ENCODE data around the gene B9D2.

DNA sequence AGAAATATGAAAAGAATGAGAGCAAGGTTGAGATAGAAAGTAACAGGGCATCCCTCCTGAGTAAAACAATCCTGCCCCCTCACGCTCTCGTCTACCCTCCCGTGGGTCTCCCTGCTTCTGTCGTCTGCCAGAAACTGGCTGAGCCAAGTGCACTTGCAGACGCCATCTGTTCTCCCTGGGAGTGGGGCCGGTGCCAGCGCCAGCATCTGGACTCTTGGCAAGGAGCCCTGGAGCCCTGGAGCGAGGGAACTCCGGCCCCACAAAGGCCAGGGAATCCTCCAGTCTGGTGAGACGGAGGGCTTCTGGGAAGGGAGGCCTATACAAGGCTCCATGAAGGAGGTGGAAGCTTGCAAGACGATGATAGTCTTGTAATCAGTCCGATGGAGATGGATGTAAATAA lies 10.0 kb upstream of the B9D2 start:
- TF ChIP-seq POLR2AphosphoS5 (IDR thresholded peaks at IDR 0.05; ENCODE audit: low read depth, low read length) (no peak), POLR2A (IDR thresholded peaks at IDR 0.05; ENCODE audit: low read depth, low read length) (no peak)
